Esophagus squamous epithelium (tissue), 4 donors: ENCODE measurements around the gene MEOX1.

Experiments
- CTCF ChIP-seq, 6 experiments: fragments of 450-650 bp in 4 of 6; fragments of 200-600 bp in 2 of 6; sonication (generic) in 2 of 6; IDR thresholded peaks; one replicate each; pipeline ENCODE4 v1.5.1; 2016 to 2019; ENCODE audit warnings: antibody characterized with exemption in 6 of 6, mild to moderate bottlenecking in 4 of 6, moderate library complexity in 4 of 6
- POLR2A ChIP-seq, 4 donors: fragments of 450-650 bp; IDR thresholded peaks; one replicate each; pipeline ENCODE4 v1.6.1; 2017; ENCODE audit warnings: antibody characterized with exemption in 4 of 4, mild to moderate bottlenecking in 4 of 4, moderate library complexity in 3 of 4

GRCh38 chr17:43659823-43660617 is 1.7 kb downstream of the MEOX1 start:
- TF ChIP-seq POLR2A (IDR thresholded peaks at IDR 0.05) (no peak), CTCF (IDR thresholded peaks at IDR 0.05) (no peak)
